ENCODE results near the gene ERICH6.

ERICH6 gene

DNA sequence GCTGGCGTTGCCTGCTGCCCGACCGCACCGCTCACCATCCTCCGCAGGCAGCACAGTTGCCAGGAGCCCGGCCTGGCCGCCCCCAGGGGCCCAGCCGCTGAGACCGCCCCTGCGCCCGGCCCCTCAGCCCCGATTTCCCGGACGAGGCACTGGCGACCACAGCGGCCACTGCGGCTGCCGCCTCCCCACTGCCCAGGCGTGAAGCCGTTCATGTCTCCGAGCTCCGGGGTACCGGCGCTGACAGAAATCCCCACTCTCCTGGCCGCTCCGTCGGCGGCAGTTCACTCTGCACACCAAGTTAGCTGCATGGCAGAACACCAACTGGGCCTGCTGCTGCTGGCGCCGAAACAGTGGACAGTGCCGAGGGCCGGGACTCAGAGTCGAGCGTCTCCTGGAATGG, 92.1 kb downstream of the ERICH6 start:
- no peak for DNase-seq

DNA sequence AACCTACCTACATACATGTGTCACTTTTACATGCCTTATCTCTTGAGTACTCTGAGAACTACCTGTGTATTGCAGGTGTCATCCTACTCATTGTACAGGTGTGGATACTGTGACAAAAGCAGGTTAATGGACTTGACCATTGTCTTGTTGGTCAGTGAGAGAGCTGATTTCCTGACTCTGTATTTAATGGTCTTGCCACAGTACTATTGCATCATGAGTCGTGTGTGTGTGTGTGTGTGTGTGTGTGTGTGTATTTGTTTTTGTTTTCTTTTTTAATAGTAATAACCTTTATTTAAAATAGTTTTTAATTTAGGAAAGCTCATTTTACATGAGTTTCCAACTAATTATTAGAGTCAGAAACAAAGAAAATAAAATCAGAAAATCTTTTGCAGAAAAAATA, 92.9 kb downstream of the ERICH6 start:
- DNase-seq: no peak

DNA sequence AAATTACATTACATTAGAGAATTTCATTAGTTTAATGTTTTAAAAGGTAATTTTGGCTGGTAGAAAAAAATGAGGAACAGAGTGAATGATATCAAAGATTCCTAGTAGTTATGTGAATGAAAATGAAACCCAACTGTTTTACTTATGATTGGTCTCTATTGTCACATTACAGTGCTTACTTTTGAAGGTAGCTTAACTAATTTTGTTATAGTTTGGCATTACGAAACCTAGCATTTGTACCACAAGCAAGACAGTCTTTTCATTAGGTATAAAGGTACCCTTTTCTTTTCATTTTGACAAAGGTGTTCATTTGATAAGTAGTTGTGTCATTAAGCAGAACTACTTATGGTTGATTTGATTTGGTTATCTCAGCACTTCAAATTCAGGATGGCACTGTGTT, 93.7 kb downstream of the ERICH6 start:
- DNase-seq: no peak
